Kidney glomerular epithelial cell (primary cell): Measurements from ENCODE around the gene RGL4.
"Not testable (repeated sequence)": the region's sequence is repeated elsewhere in the genome, so short reads cannot be mapped to it uniquely, and the experiment has no call there.

Source experiments
- DNase-seq: peaks from one replicate; lab custom pipeline; 2025; lab: John Stamatoyannopoulos, UW

The RGL4 gene

GRCh38 chr22:23698094-23698493 lies 7.3 kb downstream of the RGL4 start:
- no peak for DNase-seq

DNA sequence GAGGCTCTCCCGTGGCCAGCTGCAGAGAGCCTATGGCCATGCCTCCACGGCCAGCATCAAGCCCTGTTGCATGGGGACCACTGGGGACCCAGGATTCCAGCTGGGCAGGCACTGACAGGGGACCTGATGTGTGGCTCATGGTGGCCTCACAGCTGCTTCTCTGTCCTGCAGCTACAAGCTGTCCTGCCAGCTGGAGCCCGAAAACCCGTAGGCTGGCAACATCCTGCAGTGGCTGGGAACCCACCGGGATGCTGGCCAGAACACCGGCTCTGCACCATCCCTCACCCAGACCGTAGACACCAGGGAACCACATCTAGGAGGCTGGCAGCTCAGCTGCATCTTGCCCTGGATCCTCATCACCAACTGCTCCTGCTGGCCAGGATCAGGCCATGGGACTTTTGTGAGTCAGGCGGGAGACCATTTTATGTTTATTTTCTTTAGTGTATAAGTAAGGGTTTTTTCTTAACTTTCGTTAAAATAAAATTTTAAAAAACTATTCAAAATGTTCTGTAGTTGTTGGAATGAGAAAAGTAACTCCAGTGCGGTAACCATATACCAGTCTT lies 7.9 kb downstream of the RGL4 start:
- no peak for DNase-seq

DNA sequence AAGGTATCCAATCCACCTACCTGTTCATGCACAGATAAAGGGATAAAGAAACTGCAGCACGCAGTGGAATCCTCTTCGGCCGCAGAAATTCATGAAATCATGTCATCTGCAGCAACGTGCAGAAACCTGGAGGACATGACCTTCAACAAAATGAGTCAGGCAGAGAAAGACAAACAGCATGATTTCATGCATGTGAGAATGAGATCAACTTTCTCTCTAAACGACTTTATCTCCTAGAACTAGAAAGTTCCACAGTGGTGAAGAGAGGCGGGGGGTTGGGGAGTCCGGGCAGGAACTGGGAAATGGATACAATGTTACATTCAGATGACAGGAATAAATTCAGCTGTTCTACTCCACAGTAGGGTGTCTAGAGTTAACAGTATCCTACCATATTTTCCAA lies 9.9 kb downstream of the RGL4 start:
- no peak for DNase-seq

GRCh38 chr22:23704062-23704461 lies 13.2 kb downstream of the RGL4 start:
- DNase-seq = no peak

DNA sequence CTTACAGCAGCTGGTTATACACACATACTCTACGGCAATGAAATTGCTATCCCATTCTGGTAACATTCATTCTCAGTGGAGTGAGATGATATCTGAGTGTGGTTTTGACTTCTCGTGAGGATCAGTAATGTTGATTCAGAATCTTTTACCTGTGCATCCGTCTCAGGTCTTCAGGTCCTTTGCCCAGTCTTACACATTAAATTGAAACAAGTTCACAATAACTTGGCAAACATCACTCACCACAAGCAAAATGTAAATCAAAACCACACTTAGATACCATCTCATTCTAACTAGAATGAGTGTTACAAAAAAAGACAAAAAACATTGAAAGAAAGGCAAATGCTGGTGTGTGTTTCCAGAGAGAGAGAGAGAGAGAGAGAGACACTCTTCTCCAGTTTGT lies 14.0 kb downstream of the RGL4 start:
- DNase-seq = no peak

DNA sequence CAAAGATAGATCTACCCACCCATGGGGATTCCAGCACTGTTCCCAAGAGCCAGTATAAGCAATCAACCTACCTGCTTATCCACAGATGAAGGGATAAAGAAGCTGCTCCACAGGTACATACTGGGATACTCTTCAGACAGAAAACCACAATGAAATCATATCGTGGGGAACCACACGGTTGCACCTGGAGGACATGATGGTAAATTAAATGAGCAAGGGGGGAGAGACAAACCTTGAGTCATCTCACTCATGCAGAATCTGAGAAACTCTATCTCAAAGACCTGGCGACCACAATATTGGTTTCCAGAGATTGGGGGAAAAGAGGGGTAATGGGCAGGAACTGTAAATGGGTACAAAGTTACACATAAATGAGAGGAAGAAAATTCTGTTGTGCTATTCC lies 14.5 kb downstream of the RGL4 start:
- DNase-seq = no peak

GRCh38 chr22:23708270-23708669 lies 17.5 kb downstream of the RGL4 start:
- no peak for DNase-seq

DNA sequence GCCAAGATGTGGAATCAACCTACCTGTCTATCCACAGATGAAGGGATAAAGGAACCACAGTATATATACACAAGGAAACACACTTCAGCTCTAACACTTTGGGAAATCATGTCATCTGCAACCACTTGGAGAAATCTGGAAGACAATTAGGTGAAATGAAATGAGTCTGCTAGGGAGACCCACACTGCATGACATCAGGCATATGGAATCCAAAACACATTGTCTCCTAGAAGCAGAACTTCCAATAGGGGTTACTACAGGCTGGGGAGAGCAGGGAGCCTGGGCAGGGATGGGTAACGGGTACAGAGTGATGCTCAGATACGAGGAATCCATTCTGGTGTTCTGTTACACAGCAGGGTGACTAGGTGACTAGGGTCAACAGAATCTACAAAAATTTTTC lies 18.3 kb downstream of the RGL4 start:
- DNase-seq = peak; percentile 1

DNA sequence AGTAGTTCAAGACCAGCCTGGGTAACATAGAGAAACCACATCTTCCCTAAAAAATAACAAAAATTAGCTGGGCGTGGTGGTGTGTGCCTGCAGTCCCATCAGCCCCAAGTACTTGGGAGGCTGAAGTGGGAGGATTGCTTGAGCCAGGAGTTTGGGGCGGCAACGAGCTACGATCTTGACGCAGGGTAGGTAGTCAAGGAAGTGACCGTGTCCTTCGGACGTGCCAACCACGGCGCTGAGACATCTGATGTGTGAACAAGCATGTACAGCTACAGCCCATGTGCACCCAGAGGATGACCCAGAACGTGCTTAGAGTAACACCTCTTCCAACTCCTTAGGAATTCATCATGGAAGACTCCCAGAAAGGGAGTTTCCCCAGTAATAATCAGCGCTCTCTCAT lies 21.4 kb downstream of the RGL4 start:
- no peak for DNase-seq

DNA sequence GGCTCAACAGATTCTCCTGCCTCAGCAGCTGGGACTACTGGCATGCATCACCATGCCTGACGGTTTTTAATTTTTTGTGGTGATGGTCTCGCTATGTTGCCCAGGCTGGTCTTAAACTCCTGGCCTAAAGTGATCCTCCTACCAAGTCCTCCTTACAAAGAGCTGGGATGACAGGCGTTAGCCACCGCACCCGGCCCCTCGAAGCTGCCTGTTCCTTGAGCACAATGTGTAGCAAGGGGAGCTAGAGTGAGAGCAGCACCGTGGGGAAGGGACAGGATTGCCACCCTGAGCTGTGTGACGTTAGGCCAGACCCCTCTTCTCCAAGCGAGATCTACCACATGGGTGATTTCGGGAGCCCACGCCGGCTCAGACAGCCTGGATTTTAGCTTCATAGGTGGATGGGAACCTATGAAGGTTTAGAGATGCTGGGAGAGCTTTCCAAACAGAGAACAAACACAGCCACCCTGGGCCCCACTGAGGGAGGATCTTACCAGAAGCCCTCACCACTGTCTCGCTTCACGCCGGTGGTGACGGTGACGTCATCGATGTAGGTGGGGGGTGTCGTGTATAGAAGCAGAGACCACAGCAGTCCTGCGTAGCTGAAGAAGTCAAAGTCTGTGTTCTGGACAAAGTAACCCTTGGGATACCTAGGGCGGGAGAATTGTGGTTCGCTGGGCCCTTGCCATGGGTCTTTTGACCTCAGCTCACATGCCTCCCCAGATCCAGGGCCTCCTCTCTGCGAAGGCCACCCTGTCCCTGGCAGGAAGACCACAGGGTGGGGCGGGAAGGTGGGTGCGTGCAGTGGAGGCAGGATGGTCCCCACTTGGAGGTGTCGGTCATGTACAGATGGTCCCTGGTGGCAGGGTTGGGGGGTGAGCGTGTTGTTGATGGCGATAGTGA lies 23.1 kb downstream of the RGL4 start:
- no peak for DNase-seq

DNA sequence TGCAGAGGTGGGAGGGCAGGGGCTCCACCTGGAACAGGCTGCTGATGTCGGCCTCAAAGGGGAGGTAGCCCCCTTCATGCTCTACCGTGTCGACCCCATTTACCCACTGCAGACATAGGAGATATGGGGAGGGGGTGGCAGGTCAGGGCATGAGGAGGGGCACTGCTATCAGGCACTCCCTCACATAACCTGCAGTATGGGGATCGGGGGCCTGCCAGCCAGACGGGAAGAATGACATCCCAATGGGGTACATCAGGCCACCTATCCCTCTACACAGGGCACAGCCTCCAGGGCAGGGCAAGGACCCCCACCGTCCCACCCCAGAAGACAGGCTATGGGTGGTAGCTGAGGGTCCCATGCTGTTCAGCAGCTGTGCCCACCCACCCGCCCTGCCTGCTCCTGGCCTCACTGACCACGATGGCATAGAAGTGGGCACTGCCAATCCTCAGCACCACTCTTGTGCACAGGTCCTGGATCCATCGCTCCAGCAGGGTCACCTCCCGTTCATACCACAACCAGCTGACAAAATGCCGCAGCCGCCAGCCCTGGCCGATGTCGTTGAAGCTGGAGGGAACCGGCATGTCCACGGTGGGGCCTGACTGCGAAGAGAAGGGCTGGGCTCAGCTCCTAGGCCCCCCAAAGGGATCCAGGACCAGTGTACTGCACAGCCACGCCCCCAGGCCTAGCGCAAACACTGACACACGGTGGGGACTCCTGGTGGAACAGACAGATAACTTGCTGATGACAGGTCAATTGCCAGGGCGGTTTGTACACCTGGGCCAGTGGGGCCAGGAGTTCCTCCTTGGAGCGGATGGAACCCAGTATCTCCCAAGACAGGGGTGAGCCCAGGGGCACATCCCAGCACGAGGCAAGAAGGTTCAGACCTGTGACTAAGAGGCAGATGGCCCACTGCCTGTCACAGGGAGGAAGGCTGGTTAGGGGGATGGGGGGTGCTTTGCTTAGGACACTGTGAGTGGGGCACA lies 24.1 kb downstream of the RGL4 start:
- no peak for DNase-seq

GRCh38 chr22:23715806-23716375 lies 25.1 kb downstream of the RGL4 start:
- no peak for DNase-seq

DNA sequence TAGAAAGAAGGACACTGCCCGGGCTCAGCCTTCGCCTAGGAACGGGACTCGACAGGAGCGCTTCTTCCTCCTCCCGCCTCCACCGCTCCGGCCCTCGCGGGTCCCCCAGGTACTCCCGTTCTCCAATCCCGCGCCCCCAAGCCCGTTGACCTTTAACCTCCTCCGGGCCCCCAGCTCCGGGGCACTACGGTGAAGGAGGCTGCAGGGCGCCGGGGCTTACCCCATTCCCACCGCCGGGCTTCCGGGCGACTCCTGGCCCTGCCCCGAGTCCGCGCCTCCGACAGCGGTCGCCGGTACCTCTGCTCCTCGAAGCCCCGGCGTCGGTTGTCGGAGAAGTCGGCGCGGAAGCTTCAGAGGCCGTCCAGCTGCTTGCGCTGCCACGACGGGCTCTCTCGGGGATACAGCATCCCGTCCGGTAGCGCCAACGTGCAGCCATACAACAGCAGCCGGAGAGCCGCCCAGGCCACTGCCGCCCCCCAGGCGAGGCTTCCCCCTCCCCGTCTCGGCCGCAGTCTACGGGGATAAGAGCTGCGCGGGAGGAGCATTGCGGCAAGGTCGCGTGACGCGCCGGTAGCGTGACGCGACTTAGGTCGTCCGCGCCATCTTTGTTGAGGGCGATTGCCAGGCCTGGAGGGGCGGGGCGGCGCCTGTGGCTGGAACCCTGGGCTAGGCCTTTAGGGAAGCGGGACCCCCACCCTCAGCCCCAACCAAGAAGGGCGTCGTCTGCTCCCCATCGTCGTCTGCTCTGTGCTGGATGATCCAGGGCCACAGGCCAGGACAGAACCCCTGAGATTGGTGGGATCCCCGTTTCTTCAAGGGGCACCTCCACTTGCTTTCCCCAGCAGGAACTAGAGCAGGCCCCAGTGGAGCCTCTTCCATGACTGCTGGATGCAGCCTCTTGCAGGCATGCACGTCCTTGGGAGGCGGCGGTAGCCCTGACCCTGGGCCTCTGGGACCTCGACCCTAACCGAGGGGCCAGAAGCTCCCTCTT lies 26.3 kb downstream of the RGL4 start:
- DNase-seq = peak; percentile 10

- DNase-seq = no peak
Measured at GRCh38 chr22:23718371-23719165, 27.8 kb downstream of the RGL4 start.

DNA sequence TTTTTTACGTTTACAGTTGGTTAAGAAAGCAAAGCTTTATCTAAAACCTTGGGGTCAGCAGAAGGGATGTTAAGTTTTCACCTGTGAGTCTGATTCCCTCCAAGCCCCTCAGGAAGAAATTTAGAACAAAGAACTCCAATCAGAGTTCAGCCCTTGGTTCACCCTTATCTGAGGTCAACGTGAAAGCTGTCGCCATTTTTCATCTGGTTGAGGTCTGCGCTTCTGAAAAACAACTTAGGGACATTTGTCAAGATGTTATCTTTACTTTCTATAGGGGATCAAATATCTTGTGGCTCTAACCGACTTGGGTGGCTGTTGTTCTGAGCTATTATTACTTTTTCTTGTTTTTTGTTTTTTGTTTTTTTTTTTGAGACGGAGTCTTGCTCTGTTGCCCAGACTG lies 30.0 kb downstream of the RGL4 start:
- DNase-seq = no peak

DNA sequence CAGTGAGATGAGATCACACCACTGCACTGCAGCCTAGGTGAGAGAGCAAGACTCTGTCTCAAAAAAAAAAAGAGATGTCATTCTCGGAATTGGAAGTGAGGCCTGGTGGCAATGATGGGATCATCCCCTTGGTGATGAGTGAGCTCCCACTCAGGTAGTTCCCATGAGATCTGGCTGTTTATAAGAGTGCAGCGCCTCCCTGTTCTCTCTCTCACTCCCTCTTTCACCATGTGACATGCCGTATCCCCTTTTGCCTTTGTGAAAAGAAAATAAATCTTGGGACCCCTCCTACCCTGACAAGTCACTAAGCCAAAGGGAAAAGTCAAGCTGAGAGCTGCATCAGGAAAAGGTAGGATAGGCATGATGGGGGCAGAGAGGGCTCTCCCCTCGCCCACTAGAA lies 31.3 kb downstream of the RGL4 start:
- no peak for DNase-seq

DNA sequence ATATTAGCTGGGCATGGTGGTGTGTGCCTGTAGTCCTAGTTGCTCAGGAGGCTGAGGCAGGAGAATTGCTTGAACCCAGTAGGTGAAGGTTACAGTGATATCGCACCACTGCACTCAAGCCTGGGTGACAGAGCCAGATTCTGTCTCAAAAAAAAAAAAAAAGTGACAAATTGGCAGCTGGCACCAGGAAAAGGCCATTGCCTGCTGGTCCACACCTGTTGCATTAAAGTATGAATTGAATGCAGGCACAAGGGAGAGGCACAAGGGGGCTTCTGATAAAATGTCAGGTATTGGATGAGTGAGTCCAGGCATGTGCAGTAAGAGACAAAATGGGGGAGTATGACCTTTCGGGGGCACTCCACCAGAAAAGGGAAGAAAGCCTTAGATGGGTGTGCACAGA lies 31.9 kb downstream of the RGL4 start:
- DNase-seq = no peak

- not testable (repeated sequence) for DNase-seq
Measured at GRCh38 chr22:23728108-23728507, 37.3 kb downstream of the RGL4 start.

GRCh38 chr22:23737696-23738095 lies 46.9 kb downstream of the RGL4 start:
- DNase-seq = no peak
